HG02798 (cell line): ENCODE data around the gene RPS6KA4.
"Not testable (repeated sequence)": the region's sequence is repeated elsewhere in the genome, so short reads cannot be mapped to it uniquely, and the experiment has no call there.

Source experiments
- ATAC-seq: cut with Tn5 transposase; IDR thresholded peaks from one replicate; pipeline ENCODE4 v1.9.1; 2021; ENCODE audit warnings: mild to moderate bottlenecking; ENCODE audit not compliant: unreplicated experiment, poor library complexity

RPS6KA4 gene

GRCh38 chr11:64358907-64359711 lies at the start of gene RPS6KA4:
Gene RPS6KA4, plus strand, starts transcription at chr11:64359162. Its CDS starts 74 bp downstream, at chr11:64359236.
- peak; percentile 57 for ATAC-seq

GRCh38 chr11:64312947-64313346 lies 46.0 kb upstream of the RPS6KA4 start:
- no peak for ATAC-seq

- no peak for ATAC-seq
Observed at GRCh38 chr11:64313491-64314145, 45.3 kb upstream of the RPS6KA4 start.

GRCh38 chr11:64314146-64314804 lies 44.7 kb upstream of the RPS6KA4 start:
- no peak for ATAC-seq

GRCh38 chr11:64314805-64315561 lies 44.0 kb upstream of the RPS6KA4 start:
- ATAC-seq, result no peak

GRCh38 chr11:64315667-64316526 lies 43.1 kb upstream of the RPS6KA4 start:
- not testable (repeated sequence) for ATAC-seq

GRCh38 chr11:64316672-64317324 lies 42.2 kb upstream of the RPS6KA4 start:
- ATAC-seq, result no peak

GRCh38 chr11:64317325-64317960 lies 41.5 kb upstream of the RPS6KA4 start, which contains the start of gene TRMT112:
Gene TRMT112, minus strand, starts transcription at chr11:64317559. Its CDS starts 33 bp downstream, at chr11:64317526.
- ATAC-seq, result peak; percentile 71

- peak; percentile 84 for ATAC-seq
Observed at GRCh38 chr11:64317961-64318765, 40.8 kb upstream of the RPS6KA4 start, which contains the start of gene PRDX5. Gene PRDX5, plus strand, starts transcription at chr11:64318121. Its CDS starts 95 bp downstream, at chr11:64318216.

- no peak for ATAC-seq
Observed at GRCh38 chr11:64318766-64319761, 39.9 kb upstream of the RPS6KA4 start.

- ATAC-seq, result no peak
Observed at GRCh38 chr11:64320556-64320955, 38.4 kb upstream of the RPS6KA4 start.

GRCh38 chr11:64321026-64321425 lies 37.9 kb upstream of the RPS6KA4 start:
- no peak for ATAC-seq

- ATAC-seq, result no peak
Observed at GRCh38 chr11:64321533-64321932, 37.4 kb upstream of the RPS6KA4 start.

GRCh38 chr11:64322925-64323260 lies 36.1 kb upstream of the RPS6KA4 start:
- ATAC-seq, result no peak

GRCh38 chr11:64323373-64323772 lies 35.6 kb upstream of the RPS6KA4 start:
- no peak for ATAC-seq

- not testable (repeated sequence) for ATAC-seq
Observed at GRCh38 chr11:64323984-64324383, 35.0 kb upstream of the RPS6KA4 start.
